Stimulated activated naive CD4-positive, alpha-beta T cell treated with Interleukin-2 at 50 U/mL for 16 hours (primary cell): ENCODE data around the gene TRAPPC2.

Experiments used
- DNase-seq: peaks from one replicate; lab custom pipeline; 2025; lab: John Stamatoyannopoulos, UW

Gene TRAPPC2

DNA sequence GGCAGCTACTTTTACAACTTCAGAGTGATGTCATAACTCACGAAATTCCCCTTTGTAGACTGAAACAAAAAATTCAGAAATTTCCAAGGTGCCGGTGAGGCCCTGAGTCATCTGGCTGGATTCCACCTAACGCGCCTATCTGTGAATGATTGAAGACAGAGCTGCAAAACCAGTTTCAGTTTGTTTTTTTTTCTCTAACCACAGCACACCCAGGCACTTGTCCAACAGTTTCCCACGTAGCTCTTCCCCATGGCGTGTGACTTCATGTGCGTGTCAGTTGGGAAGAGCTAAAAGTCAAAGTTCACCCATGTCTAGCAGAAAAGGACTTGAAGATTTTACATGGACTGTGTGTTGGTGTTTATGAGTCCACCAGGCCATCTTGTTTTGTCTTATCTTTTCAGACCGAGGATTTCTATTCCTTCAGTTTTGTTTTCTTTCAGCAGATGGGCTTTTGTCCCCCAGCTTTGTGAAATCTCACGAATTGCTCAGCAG, 65.1 kb downstream of the TRAPPC2 start:
- peak; percentile 60 for DNase-seq

DNA sequence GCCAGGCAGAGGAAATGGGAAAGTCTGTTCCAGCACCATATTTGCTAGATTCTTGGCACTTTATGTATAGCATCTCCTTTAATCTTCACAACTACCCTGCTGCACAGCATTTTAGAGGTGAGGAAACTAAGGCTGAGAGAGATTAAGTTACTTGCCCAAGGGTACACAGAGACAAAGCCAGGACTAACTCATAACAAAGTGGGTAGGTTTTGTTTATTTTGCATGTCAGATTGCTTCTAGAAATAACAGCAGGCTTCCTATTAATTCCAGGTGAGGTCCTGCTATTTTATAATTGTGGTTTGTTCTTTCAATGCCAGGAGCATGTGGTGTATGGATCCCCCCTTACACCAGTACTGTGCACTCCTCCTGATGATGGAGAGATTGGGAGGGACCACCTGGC, 66.5 kb downstream of the TRAPPC2 start:
- no peak for DNase-seq

DNA sequence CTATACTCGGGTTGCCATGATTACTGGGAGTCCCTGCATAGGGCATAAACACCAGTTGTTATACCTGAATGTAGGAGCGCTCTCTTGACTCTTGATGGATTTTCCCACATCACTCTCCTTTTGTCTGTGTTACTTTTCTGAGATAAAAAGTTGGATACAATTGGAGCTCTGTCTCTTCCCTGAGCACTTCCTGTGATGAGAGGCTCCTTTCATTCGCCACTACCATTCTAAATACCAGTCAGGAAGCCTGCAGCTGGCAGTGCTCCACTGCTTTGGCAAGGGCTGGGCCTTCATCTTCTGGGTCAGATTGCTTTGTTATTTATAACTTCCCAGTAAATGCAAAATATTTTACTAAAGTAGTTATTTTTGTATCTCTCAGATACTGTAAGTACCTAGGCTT, 67.6 kb downstream of the TRAPPC2 start:
- no peak for DNase-seq

DNA sequence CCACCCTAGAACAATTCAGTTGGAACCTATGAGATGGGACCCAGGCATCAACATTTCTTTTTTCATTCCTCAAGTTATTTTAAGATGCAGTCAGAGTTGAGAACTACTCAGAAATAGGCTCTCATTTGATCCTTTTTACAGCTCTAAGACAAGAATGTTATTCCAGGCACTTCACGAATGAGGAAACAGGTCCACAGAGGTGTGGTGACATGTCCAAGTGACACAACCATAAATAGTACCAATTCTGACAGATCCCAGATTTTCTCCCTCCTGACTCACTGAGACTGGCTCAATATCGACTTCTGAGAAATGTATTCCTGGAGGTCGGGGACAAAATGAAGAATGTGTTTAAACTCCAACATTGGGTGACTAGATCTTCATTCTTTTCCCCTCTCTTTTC, 70.4 kb downstream of the TRAPPC2 start:
- DNase-seq: no peak

DNA sequence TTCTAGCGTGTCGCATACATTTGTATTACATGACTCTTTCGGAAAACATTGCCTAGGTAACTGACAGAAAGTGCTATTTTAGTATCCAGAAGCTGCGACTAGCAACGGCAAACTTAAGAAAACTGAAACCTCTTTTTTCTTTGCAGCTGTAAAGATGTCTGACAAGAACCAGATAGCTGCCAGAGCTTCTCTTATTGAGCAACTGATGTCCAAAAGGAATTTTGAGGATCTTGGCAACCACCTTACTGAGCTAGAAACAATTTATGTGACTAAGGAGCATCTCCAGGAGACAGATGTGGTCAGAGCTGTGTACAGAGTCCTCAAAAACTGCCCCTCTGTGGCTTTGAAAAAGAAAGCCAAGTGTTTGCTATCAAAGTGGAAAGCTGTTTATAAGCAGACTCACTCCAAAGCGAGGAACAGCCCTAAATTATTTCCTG, 72.0 kb downstream of the TRAPPC2 start:
- DNase-seq: no peak
